SK-N-SH treated with all-trans-retinoic acid at 6 μM for 48 hours (cell line): ENCODE results near the gene BCAN.
A peak's percentile ranks its signal among the peaks of the same experiment; 100 is the strongest.

Experiments
- ATAC-seq: fragments of 200-7000 bp; cut with Tn5 transposase; 3 replicates; pipeline ENCODE4 v1.9.1; 2020; ENCODE audit warnings: mild to moderate bottlenecking, moderate library complexity
- ARNTL ChIP-seq: fragments of 450-650 bp; formaldehyde crosslinking; IDR thresholded peaks from 2 replicates; pipeline ENCODE4 v1.5.0; 2020; ENCODE audit warnings: low read depth, mild to moderate bottlenecking, moderate library complexity, borderline replicate concordance
- BACH2 ChIP-seq: fragments of 250-450 bp; sonication (Bioruptor Pico); IDR thresholded peaks from 2 replicates; pipeline ENCODE4 v1.9.0; 2021; ENCODE audit warnings: mild to moderate bottlenecking, borderline replicate concordance
- CREB5 ChIP-seq: fragments of 250-450 bp; sonication (Bioruptor Pico); IDR thresholded peaks from 2 replicates; pipeline ENCODE4 v1.5.1; 2020; ENCODE audit warnings: low read depth, mild to moderate bottlenecking, moderate library complexity
- CSDC2 ChIP-seq: fragments of 250-450 bp; sonication (Bioruptor Pico); IDR thresholded peaks from 2 replicates; pipeline ENCODE4 v1.5.0; 2020; ENCODE audit warnings: mild to moderate bottlenecking, moderate library complexity
- CSRNP3 ChIP-seq: fragments of 250-450 bp; sonication (Bioruptor Pico); IDR thresholded peaks from 2 replicates; pipeline ENCODE4 v1.5.1; 2021; ENCODE audit warnings: mild to moderate bottlenecking, moderate library complexity
- ESRRG ChIP-seq: fragments of 250-450 bp; sonication (Bioruptor Pico); IDR thresholded peaks from 2 replicates; pipeline ENCODE4 v1.6.1; 2021; ENCODE audit warnings: mild to moderate bottlenecking
- ISL1 ChIP-seq: fragments of 250-450 bp; sonication (Bioruptor Pico); IDR thresholded peaks from 2 replicates; pipeline ENCODE4 v2.1.2; 2022; ENCODE audit warnings: mild to moderate bottlenecking, moderate library complexity
- OSR1 ChIP-seq: fragments of 250-450 bp; sonication (Bioruptor Pico); IDR thresholded peaks from 2 replicates; pipeline ENCODE4 v1.8.0; 2022; ENCODE audit warnings: moderate library complexity, mild to moderate bottlenecking, inconsistent platforms
- PATZ1 ChIP-seq: fragments of 250-450 bp; sonication (Bioruptor Pico); IDR thresholded peaks from 2 replicates; pipeline ENCODE4 v1.8.0; 2020; ENCODE audit warnings: mild to moderate bottlenecking, moderate library complexity, borderline replicate concordance
- PPARA ChIP-seq: fragments of 250-450 bp; sonication (Bioruptor Pico); IDR thresholded peaks from 2 replicates; pipeline ENCODE4 v1.5.0; 2020; ENCODE audit warnings: mild to moderate bottlenecking, borderline replicate concordance
- RARB ChIP-seq: fragments of 250-450 bp; sonication (Bioruptor Pico); IDR thresholded peaks from 2 replicates; pipeline ENCODE4 v1.8.0; 2021; ENCODE audit warnings: mild to moderate bottlenecking, moderate library complexity
- SNAI2 ChIP-seq: fragments of 250-450 bp; sonication (Bioruptor Pico); IDR thresholded peaks from 2 replicates; pipeline ENCODE4 v1.5.0; 2020; ENCODE audit warnings: mild to moderate bottlenecking, moderate library complexity
- TCF4 ChIP-seq: fragments of 250-450 bp; sonication (Bioruptor Pico); IDR thresholded peaks from 2 replicates; pipeline ENCODE4 v1.8.0; 2021; ENCODE audit warnings: mild to moderate bottlenecking, moderate library complexity, borderline replicate concordance
- TOX ChIP-seq: fragments of 250-450 bp; sonication (Bioruptor Pico); IDR thresholded peaks from 2 replicates; pipeline ENCODE4 v1.8.0; 2021; ENCODE audit warnings: mild to moderate bottlenecking, moderate library complexity, borderline replicate concordance
- TSHZ2 ChIP-seq: fragments of 250-450 bp; sonication (Bioruptor Pico); IDR thresholded peaks from 2 replicates; pipeline ENCODE4 v1.5.0; 2020; ENCODE audit warnings: mild to moderate bottlenecking, moderate library complexity
- ZC3H10 ChIP-seq: fragments of 250-450 bp; sonication (Bioruptor Pico); IDR thresholded peaks from 2 replicates; pipeline ENCODE4 v1.5.1; 2021; ENCODE audit warnings: mild to moderate bottlenecking, moderate library complexity
- ZFP30 ChIP-seq: fragments of 450-650 bp; formaldehyde crosslinking; IDR thresholded peaks from 2 replicates; pipeline ENCODE4 v1.5.0; 2022; ENCODE audit warnings: mild to moderate bottlenecking, moderate library complexity
- ZNF565 ChIP-seq: fragments of 450-650 bp; formaldehyde crosslinking; conservative IDR thresholded peaks from 2 replicates; pipeline ENCODE4 v1.5.0; 2020; ENCODE audit warnings: low read depth, mild to moderate bottlenecking, moderate library complexity
- ZNF70 ChIP-seq: fragments of 450-650 bp; formaldehyde crosslinking; IDR thresholded peaks from 2 replicates; pipeline ENCODE4 v1.5.0; 2020; ENCODE audit warnings: mild to moderate bottlenecking, moderate library complexity

Gene BCAN

GRCh38 chr1:156618853-156619581 is 22.9 kb upstream of the BCAN start, which contains the start of gene HAPLN2:
Gene HAPLN2 (plus strand): TSS chr1:156619415. CDS start chr1:156623491, 4,076 bp downstream.
- TF ChIP-seq ZC3H10 (CRISPR knock-in tag) (no peak), ZFP30 (CRISPR knock-in tag) (no peak), TSHZ2 (CRISPR knock-in tag) (no peak), CSDC2 (CRISPR knock-in tag) (no peak), CSRNP3 (CRISPR knock-in tag) (no peak)

GRCh38 chr1:156619582-156619955 is 22.3 kb upstream of the BCAN start:
- no peak for ATAC-seq
- no peak for TF ChIP-seq ZNF565 (CRISPR knock-in tag)
- no peak for TF ChIP-seq OSR1 (CRISPR knock-in tag)
- TF ChIP-seq ARNTL (CRISPR knock-in tag): no peak
- no peak for TF ChIP-seq ZNF70
- no peak for TF ChIP-seq PATZ1 (CRISPR knock-in tag)
- TF ChIP-seq TSHZ2 (CRISPR knock-in tag): no peak
- no peak for TF ChIP-seq RARB (CRISPR knock-in tag)
- no peak for TF ChIP-seq ZC3H10 (CRISPR knock-in tag)
- TF ChIP-seq TOX (CRISPR knock-in tag): no peak
- TF ChIP-seq CSRNP3 (CRISPR knock-in tag): no peak
- TF ChIP-seq ISL1 (CRISPR knock-in tag): no peak
- no peak for TF ChIP-seq ZFP30 (CRISPR knock-in tag)
- TF ChIP-seq TCF4: no peak
- no peak for TF ChIP-seq CREB5 (CRISPR knock-in tag)
- TF ChIP-seq CSDC2 (CRISPR knock-in tag): no peak
- no peak for TF ChIP-seq ESRRG (CRISPR knock-in tag)
- TF ChIP-seq SNAI2 (CRISPR knock-in tag): no peak
- no peak for TF ChIP-seq PPARA (CRISPR knock-in tag)
- TF ChIP-seq BACH2 (CRISPR knock-in tag): no peak

More at GRCh38 chr1:156618853-156619581, 22.9 kb upstream of the BCAN start, which contains the start of gene HAPLN2:
- peak; percentile 18; the same call in 2 of the 3 replicates for ATAC-seq
